Measurements from ENCODE around the gene OGFRL1.

Gene OGFRL1

DNA sequence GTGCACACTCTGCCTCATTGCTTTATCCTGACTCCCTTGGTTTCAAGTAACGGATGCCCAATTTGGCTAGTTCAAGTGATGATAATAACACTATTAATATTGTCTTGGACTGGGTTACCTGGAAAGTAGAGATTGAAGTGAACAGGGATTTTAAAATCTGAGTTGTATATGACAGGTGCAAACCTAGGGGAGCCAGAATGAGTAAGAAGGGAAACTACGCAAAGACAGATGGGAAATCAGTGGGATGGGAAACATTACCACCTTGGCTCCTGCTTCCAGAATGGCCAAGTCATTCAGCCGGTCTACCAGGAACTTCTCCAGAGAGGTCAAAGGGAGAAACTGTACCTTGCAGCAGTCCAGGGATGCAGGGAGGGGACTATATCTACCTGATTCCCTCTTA, 41.9 kb downstream of the OGFRL1 start:
- no peak overlapping the region for H3K4me3 ChIP-seq (ENCODE audit: low read length)
- no peak for TF ChIP-seq CTCF (IDR thresholded peaks at IDR 0.05; ENCODE audit: insufficient read depth, low read depth, low read length, missing control alignments)
- DNase-seq (ENCODE audit: low read depth): no peak

DNA sequence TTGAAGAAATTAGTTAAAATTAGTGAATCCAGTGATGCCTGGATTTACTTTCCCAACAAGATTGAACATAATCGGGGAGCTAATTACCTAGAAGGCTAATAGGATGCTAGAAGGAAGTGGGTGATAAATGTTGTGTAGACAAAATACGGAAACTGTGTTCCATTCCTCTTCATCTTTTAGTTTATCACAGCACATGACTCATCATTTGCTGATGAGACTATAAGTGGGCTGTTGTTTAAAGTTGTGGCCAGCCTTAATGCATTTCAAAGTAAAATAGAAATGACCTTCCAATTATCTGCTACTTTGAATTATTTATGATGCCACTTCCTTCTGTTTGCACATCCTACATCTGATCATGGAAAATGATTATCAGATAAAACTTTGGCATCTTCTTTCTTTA, 43.4 kb downstream of the OGFRL1 start:
- no peak overlapping the region for H3K4me3 ChIP-seq (ENCODE audit: low read length)
- TF ChIP-seq CTCF (IDR thresholded peaks at IDR 0.05; ENCODE audit: insufficient read depth, low read depth, low read length, missing control alignments): no peak
- DNase-seq (ENCODE audit: low read depth): no peak

- H3K4me3 ChIP-seq (ENCODE audit: low read length): no peak overlapping the region
- DNase-seq (ENCODE audit: low read depth): no peak
- TF ChIP-seq CTCF (IDR thresholded peaks at IDR 0.05; ENCODE audit: insufficient read depth, low read depth, low read length, missing control alignments): no peak
Observed at GRCh38 chr6:71333050-71333449, 44.4 kb downstream of the OGFRL1 start.

DNA sequence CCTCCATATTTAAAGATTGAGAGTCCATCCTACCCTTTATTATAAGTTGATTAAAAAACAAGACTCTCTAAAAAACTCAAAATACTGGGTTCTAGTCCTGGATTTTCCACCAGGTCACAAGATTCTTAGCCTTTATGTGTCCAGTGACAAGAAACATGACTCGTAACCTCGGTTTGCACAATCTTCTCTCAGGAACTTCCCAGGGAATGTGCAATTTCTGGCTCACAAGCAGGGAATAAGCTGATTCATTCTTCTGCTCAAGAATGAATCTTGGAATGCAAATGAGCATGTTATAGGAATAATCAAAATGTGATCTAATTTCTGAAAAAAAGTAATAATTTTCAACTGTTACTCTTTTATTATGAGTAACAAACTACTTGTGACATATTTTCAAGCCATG, 45.1 kb downstream of the OGFRL1 start:
- DNase-seq (ENCODE audit: low read depth): peak; percentile 85
- no peak for TF ChIP-seq CTCF (IDR thresholded peaks at IDR 0.05; ENCODE audit: insufficient read depth, low read depth, low read length, missing control alignments)

GRCh38 chr6:71334768-71335167, 46.2 kb downstream of the OGFRL1 start:
- DNase-seq (ENCODE audit: low read depth): peak; percentile 22

More for the DNA sequence above, 45.1 kb downstream of the OGFRL1 start:
- H3K4me3 ChIP-seq (ENCODE audit: low read length): no peak overlapping the region

DNA sequence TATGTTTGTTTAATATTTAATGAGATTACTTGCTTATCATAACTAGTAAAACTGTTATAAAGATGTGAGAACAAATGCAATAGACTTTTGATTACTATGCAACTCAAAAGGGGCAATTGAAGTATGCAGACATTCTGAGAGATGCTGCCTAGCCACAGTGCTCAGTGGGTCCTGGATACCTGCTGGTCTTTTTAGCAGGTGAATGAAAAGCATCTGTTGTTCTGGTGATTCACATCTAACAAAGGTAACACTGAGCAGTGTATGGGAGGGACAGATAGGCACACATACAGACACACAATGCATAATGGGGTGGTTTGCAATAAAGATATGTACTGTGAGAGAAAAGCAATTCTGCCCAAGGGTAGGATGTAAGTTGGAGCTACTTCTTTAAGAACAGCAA, 46.9 kb downstream of the OGFRL1 start:
- no peak overlapping the region for H3K4me3 ChIP-seq (ENCODE audit: low read length)
- DNase-seq (ENCODE audit: low read depth): no peak
- no peak for TF ChIP-seq CTCF (IDR thresholded peaks at IDR 0.05; ENCODE audit: insufficient read depth, low read depth, low read length, missing control alignments)

More at GRCh38 chr6:71334768-71335167, 46.2 kb downstream of the OGFRL1 start:
- no peak for TF ChIP-seq CTCF (IDR thresholded peaks at IDR 0.05; ENCODE audit: insufficient read depth, low read depth, low read length, missing control alignments)
- H3K4me3 ChIP-seq (ENCODE audit: low read length): no peak overlapping the region

GRCh38 chr6:71336901-71337300, 48.3 kb downstream of the OGFRL1 start:
- H3K4me3 ChIP-seq (ENCODE audit: low read length): no peak overlapping the region
- DNase-seq (ENCODE audit: low read depth): no peak
- TF ChIP-seq CTCF (IDR thresholded peaks at IDR 0.05; ENCODE audit: insufficient read depth, low read depth, low read length, missing control alignments): no peak
